CD4-positive, alpha-beta T cell treated with Interleukin-17A for 1 hour (primary cell): Measurements from ENCODE around the gene RET.
A peak's percentile ranks its signal among the peaks of the same experiment; 100 is the strongest.

Source experiments
- DNase-seq: peaks from one replicate; pipeline ENCODE4 v3.0.0-alpha.2; 2020

The RET gene

DNA sequence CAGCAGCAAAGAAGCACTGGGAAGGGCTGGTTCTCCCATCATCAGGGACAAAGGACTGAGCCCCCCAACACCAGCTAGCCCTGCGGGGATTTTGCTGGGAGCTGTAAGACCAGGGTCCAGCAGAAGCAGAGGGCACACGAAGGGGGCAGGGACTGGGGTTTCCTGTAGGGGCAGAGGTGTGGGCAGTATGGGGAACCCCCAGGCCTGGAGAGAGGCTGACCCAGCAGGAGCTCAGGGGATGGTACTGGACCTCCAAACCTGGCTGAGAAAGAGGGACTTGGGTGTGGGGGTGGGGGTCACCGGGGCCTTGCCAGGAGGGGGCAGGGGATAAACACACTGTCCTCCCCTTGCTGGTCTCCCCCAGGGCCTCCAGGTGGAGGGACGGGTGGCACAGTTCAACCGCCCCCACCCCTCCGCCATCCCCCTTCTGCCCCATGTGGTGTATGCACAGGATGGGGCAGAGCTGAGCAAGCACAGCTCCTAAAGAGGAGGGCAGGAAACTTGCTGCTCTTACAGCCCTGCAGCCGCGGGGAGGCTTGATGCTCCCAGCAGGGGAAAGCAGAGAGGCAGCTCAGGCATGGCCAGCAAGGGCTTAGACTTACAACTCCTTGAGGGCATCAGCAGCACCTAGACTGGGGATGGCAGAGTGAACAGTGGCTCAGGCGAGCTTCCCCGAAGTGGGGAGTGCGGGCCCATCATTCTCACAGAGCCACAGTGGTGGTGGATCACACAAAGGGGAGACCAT is 12.4 kb upstream of the RET start:
- DNase-seq: no peak

GRCh38 chr10:43065234-43065633 is 11.6 kb upstream of the RET start:
- no peak for DNase-seq

DNA sequence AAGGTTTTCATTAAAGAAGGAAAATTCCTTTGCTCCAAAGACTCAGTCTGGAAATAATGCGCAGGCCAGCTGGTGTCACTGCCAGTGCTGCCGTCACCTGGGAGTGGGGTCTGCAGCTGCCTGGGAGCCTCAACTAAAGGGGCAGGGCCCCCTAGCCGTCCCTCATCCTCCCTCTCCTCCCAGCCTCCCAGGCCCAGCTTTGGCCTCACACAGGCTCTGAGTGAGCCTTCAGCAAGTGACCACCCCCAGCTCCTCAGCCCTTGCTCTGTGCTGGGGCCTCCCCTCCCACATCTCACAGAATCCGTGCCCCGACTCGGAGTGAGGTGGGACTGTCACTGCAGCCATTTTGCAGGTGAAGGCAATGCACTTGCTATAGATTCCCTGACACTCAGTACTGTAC is 11.1 kb upstream of the RET start:
- no peak for DNase-seq

DNA sequence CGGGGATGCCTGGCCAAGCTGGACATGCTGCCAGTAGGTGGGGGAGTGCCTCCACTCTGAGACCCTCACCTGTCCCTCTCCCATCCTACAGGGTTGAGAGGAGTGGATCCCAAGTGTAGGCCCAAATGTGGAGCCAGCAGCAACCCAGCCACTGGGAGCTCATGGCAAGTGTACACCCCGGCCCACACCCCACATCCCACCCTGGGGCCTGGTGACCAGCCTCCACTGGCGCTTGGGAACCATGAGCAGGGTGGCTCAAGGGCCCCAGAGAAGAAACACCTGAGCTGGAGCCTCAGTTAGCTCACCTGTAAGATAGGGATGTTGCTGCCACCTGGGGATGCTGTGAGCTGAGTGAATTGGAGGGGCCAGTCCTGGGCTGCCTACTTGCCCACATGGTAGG is 10.4 kb upstream of the RET start:
- no peak for DNase-seq

DNA sequence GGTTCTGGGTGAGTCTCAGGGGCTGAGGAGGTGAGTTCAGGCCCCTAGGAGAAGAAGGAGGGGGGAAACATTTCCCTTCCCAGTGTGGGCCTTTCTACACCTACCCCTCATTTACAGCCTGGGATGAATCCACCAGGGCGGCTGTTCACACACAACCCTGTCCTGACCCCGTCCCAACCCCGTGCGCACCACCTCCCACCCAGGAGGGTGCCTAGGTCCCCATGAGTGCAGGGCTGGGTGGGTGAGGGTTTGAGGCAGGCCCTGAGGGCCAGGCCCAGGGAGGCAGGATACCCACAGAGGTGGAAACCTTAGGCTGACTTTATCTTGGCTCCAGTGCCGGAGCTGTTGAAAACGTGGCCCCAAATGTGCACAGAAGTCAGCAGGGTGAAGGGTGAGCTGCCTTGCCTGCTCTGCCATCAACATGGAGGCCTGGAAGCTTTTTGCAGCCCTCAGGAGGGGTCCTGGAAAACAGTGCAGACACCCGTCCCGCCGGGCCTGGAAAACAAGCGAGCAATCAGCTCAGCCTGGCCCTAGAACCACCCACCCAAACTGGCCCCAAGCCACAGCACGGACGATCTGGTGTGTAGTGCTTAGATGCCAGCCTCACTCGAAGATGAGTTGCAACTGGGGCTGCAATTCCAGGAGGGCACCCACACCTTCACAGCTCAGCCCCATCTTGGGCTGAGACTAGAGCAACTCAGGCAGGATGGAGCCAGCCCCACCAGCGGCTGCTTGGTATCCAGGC is 9.3 kb upstream of the RET start:
- DNase-seq: no peak

- DNase-seq: no peak
Measured at GRCh38 chr10:43068136-43068395, 8.8 kb upstream of the RET start.

DNA sequence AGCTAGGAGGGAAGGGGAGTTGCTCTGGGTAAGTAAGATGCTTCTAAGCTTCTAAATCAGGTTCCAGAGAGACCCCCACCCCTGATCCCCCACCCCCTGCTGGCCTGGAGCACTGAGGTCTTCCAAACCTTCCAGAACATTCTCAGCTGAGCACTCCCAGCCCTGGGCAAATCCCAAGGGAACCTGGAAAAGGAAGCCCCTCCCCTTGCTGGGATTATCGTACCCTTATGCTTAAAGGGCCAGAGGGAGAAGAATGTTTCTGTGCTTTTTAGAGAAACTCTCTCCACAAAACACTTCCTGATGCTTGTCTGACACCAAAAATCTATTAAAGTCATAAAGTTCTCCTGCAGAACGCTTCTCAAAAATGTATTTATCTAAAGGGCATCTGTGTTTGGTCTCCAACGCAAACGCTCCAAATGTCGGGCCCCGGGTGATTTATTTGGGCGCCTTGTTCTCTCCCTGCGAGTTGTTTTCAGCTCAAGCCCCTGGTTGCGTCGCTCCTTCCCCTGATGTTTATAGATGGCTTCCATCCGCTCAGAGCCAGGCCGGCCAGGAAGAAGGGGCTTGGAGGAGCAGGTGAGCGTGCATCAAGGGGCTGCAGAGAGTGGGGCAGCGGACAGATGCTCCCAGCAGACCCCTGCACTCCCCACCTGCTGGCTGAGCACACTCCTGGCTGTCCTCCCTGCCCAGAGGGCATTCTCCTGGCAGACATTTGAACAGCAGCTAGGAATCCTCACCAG is 8.2 kb upstream of the RET start:
- no peak for DNase-seq

GRCh38 chr10:43069211-43069515 is 7.7 kb upstream of the RET start:
- DNase-seq: no peak

DNA sequence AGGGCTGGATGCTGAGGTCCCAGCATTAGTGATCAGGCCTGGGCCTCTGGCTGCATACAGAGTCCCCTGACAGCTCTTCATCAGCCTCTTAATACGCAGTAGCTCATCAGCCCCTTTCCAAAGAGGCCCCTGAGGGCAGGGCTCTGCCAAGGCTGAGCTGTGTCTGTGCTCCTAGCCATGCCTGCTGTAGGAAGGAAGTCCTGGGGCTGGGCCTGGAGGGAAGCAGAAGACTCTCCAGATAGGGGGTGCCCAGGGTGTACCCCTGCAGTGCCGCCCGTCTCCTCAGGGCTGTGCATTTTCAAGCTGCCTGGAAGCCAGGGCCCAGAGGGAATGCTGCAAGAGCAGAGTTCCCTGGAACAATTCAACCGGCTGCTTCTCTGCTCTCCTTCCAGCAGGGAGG is 7.3 kb upstream of the RET start:
- no peak for DNase-seq

DNA sequence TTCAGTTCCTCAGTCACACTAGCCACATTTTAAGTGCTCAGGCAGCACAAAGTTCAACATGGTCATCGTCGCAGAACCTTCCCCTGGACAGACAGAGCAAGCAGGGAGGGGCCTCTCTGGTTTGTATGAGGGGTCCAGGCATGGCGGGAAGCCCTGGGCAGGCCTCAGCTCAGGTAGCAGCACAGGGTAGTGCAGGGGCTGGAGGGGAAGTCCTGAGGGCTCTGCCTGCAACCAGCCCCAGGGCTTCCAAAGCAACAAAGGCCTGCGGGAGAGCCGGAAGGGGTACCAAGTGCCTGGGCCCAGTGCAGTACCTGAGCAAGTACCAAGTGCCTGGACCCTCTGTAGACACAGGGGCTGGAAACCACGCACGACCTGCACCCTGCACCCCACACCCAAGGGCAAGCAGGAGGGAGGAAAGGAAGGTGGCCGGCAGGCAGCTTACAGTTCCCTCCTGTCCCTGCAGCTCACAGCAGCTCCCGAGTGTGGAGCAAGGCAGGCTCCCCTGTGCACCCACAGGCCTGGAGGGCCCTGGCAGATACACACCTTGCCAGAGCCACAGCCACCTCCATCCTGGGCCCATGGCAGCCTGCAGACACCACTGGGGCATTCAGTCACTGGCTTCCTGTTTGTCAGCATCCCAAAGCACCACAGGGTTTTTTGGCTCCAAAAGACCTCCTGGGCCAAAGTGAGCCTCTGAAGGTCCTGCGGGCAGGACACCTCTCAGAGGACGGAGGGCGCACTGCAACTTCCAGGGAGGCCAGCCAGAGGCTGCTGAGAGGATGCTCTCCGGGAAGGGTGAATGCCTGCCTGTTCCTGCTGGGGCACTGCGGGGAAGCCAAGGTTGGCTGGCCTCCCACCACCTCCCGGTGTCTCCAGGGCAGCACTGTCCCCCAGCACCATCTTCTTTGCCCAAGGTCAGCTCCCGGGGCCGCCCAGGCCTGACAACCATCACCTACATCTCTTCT is 6.5 kb upstream of the RET start:
- DNase-seq: no peak

GRCh38 chr10:43071865-43072650 is 4.8 kb upstream of the RET start:
- no peak for DNase-seq

GRCh38 chr10:43073191-43073590 is 3.7 kb upstream of the RET start:
- no peak for DNase-seq

DNA sequence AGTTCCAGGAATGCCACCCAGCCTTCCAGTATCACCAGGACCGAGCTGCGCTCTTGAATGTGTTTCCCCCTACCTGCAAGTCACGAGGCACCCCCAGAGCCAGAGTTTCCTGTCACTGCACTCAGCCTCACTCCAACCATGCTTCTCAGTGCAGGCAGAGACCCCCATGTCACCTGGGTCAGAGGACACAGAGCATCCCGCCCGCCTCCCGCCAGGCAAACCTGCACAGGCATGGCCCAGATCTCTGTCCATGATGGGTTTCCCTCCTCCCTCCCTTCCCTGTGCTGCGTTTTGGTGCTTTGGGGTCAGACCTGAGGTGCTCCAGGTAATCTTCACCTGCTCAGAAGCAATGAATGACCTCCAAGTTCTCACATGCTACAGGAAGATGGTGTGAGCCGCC is 3.1 kb upstream of the RET start:
- DNase-seq: no peak

DNA sequence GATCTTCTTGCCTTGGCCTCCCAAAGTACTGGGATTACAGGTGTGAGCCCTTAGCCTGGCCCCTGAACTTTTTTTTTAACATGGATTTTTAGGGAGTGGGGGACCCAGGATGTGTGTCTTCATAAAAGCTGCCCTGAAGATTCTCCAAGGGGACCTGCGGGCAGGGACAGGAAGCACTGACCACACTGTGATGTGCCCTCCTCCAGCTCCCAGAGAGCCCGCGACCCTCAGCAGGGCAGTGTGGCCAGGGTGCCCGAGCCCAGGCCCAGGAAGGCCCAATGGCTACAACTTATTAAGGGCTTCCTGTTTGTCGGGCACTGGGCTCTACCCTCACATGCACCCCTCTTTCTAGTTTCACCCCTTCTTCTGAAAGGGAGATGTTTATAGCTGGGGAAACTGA is 2.5 kb upstream of the RET start:
- no peak for DNase-seq

DNA sequence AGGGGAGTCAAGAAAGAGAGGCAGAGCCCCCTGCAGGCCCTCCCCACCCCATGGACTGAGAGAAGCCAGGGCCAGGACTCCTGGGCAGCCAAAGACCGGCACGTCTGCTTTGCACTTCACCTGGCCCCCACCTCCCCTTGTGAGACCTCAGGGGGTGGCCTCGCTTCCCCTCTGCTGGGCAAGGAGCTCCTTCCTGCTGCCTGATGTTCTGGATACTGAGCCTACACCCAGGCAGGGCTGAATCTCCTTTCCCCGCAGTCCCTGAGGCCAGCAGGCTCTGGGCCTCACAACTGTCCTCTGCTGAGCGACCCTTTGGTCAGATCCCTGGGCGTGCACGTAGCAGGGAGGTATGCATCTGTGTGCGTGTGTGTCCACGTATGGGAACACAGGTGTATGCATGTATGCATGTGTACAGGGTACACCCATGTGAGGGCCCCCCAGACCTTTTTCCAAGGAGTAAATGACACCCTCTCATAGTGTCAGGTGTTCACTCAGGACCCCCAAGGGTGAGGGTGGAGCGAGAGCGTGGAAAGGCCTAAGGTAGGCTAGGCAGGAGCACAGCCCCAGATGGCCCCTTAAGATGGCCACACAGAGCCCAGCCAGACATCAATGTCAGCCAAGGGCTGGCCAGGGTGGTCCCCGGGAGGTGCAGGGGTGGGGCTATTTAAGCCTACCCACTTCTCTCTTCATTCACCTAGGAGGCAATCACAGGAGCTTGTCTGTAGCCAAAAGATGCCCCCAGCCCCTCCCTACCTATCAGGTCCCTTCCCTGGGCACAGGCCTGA is 1.9 kb upstream of the RET start:
- DNase-seq: no peak

DNA sequence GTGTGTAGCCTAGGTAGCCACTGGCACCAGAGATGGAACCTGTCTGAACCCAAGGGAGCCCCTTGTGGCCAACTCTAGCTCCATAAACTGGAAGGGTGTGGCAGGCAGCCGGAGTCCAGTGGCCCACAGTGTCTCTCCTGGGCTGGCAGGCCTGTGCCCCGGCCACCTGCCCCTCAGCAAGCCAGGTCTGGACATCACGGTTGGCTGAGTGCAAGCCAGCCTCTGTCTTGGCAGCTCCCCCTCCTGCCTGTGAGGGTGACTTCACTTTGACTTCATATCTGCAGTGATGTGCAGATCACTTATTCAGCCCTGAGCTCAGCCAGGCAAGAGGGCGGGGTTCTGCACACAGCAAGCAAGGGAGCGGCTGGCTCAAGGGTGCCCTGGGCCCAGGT is 1.3 kb upstream of the RET start:
- DNase-seq: no peak

- no peak for DNase-seq
Measured at GRCh38 chr10:43076311-43076875, 476 bp upstream of the RET start.

GRCh38 chr10:43077421-43078171 is 727 bp downstream of the RET start:
- no peak for DNase-seq

DNA sequence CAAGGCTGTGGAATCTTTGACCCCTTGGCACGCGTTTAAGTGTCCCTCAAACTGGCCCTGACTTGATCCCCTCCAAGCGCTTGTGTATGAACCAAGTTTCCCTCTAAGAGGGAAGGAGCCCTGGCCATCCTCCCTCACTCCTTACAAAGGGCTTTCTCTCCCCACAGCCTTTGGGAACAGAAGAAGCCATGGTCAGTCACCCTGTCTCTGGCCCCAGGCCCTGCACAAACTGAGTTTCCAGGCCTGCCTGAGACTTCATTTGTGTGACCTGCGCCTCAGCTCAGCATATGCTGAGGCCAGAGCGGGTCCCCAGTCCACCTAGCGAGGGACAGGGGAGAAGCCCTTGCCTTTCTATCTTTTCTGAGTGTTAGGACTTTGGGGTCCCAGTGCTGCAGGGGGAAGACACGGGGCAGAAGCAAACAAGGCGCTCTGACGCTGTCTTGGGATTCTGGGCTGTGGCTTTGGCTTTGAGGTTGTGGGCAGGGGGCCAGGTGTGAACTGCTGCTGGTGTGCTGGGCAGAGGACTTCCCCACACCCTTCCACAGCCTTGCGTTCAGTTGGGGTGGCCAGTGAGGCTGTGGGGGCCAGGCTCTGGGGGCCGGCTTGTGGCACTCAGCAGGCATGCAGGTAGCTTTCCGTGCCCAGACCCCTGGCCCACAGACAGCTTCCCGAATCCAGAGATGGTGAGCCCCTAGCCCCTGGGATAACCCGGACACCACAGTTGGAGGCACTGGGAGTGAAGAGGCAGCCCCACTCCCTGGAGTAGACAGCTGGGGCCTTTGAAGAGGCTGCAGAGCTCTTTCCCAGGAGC is 1.5 kb downstream of the RET start:
- no peak for DNase-seq

- DNase-seq: peak; percentile 7
Measured at GRCh38 chr10:43078986-43079273, 2.1 kb downstream of the RET start.
